Measurements from ENCODE around the gene MARS1.

Gene MARS1

DNA sequence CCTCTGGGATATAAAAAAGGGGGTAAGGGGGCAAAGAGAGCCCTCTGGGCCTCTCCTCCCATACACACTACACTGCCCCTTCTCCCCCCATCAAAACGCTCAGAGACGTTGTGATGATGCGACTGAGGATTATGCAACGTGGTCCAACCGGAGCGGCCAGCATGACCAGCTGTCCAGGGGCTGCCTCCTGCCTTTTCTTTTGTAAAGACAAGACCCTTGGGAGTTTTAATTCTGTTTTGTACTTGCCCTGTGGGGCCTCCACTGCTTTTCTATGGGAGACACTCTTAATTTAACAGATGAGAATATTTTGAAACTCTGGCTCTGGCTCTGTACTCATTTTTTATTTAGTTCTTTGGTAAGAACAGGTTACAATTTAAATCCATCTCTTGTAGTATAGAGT is 42.0 kb downstream of the MARS1 start:
- TF ChIP-seq, protein P1, sequence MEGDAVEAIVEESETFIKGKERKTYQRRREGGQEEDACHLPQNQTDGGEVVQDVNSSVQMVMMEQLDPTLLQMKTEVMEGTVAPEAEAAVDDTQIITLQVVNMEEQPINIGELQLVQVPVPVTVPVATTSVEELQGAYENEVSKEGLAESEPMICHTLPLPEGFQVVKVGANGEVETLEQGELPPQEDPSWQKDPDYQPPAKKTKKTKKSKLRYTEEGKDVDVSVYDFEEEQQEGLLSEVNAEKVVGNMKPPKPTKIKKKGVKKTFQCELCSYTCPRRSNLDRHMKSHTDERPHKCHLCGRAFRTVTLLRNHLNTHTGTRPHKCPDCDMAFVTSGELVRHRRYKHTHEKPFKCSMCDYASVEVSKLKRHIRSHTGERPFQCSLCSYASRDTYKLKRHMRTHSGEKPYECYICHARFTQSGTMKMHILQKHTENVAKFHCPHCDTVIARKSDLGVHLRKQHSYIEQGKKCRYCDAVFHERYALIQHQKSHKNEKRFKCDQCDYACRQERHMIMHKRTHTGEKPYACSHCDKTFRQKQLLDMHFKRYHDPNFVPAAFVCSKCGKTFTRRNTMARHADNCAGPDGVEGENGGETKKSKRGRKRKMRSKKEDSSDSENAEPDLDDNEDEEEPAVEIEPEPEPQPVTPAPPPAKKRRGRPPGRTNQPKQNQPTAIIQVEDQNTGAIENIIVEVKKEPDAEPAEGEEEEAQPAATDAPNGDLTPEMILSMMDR (IDR thresholded peaks at IDR 0.05; ENCODE audit: insufficient read depth, low read depth, low read length, missing control alignments), result no peak
- DNase-seq (ENCODE audit: low read depth), result no peak
- H3K4me3 ChIP-seq (ENCODE audit: low read length), result no peak overlapping the region

DNA sequence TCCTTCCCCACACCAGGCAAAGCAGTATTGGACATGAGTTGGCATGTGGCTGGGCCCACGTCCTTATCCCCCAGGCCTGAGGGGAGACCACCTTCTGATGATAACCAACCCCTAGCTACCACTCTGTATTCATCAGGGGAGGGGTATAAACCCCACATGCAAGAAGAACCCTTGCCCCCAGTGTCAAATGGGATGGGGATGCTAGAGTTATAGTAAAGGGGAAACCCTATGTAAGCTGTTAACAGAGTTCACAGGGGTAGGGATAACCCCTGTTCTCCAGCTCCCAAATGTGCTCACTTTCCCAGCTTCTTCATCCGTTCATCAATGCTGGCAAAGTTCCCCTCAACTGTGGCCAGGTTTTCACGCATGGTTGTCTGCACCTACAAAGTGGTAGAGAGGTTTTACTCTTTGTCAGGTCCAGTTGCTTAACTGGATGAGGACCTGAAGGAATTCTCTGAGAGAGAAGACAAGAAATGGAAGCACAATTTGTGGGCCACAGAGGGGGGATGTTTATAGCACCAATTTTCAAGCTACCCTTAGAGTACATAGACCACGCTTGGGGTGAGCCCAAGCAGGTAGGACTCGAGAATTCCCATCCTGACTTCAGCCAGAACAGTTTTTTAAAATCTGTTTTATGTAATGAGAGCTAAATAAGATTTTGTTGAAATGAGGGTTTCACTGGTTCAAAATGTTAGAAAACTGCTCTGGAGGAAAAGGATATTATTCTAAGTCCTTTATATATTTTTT is 42.7 kb downstream of the MARS1 start:
- no peak overlapping the region for H3K4me3 ChIP-seq (ENCODE audit: low read length)
- no peak for DNase-seq (ENCODE audit: low read depth)
- TF ChIP-seq, protein P1 (IDR thresholded peaks at IDR 0.05; ENCODE audit: insufficient read depth, low read depth, low read length, missing control alignments), result no peak

DNA sequence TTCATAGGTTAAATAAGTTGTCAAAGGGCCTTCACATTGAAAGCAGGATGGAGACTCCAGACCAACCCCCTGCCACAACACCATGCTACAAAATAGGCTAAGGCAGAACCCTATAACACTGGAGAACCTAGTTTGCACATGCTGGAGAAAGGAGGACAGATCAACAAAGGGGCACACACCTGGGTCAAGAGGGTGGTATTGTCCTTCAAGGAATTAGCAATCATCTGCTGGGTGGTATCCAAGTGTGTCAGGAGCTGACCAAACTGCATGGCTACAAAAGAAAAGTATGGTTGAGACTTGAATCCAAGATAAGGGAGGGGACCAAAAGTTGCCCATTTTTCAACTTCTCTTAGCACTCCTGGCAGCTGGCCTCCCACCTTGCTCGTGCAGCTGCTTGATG is 44.0 kb downstream of the MARS1 start:
- no peak for DNase-seq (ENCODE audit: low read depth)

DNA sequence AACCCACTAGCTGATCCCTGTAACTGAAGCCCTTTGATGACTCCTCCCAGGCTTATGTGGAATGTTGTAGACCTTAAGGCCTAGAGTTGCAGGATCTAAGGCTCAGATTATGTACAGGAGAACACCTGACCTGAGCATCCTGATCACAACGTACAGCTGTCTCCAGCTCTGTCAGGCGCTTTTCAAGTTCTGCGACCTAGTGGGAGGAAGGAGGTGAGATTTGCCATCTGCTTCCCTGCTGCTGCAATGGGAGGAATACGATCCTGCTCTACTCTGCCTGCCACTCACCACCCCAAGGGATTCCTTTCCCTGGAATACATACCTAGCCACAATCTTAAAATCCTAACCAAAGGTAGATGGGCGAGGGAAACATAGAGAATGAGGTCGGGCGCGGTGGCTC is 45.2 kb downstream of the MARS1 start:
- no peak for DNase-seq (ENCODE audit: low read depth)
- H3K4me3 ChIP-seq (ENCODE audit: low read length), result no peak overlapping the region
- TF ChIP-seq, protein P1 (IDR thresholded peaks at IDR 0.05; ENCODE audit: insufficient read depth, low read depth, low read length, missing control alignments), result no peak

More for the DNA sequence above, 44.0 kb downstream of the MARS1 start:
- no peak overlapping the region for H3K4me3 ChIP-seq (ENCODE audit: low read length)
- TF ChIP-seq, protein P1 (IDR thresholded peaks at IDR 0.05; ENCODE audit: insufficient read depth, low read depth, low read length, missing control alignments), result no peak

DNA sequence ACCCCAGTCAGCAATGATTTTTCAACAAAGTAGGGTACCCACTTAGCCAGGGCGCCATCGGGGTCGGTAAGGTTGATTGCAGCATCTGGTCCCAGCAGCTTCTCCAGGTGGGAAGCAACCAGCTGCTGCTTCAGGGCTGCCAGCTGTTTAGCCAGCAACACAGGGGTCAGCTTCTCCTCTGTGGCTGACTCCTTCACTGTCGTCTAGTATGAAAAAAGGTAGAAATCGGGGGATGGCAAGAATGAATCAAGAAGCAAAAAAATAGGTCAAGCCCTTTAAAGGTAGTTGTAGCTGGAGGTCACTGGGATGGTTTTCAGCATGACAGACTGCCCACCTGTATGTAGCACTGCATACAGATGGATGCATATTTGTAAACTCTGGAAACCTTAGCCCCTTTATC is 46.4 kb downstream of the MARS1 start:
- TF ChIP-seq, protein P1 (IDR thresholded peaks at IDR 0.05; ENCODE audit: insufficient read depth, low read depth, low read length, missing control alignments), result no peak
- no peak overlapping the region for H3K4me3 ChIP-seq (ENCODE audit: low read length)
- no peak for DNase-seq (ENCODE audit: low read depth)

DNA sequence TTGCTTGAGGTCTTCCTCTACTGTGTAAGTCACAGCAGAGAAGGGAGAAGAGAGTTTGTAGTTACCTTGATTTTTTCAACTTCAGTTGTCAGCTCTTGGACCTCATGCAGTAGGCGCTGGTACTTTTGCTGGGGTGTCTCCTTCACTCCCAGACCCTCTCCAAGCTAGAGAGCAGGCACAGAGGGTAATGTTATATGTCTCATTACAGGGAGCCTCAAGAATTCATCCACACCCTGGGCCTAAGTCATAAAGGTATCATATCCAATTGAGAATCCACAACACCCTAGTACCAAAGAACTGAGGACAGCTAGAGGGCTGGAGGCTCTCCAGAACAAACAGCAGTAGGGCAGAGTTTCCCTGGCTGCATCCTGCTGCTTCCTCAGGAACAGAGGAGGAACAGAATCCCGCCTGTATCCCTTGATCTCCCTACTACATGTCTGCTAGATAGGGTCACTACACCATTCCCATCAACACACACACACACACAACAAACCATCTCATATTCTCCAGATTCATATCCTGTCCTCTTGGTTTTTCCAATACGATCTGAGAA is 47.2 kb downstream of the MARS1 start:
- H3K4me3 ChIP-seq (ENCODE audit: low read length), result no peak overlapping the region
- no peak for DNase-seq (ENCODE audit: low read depth)
- TF ChIP-seq, protein P1 (IDR thresholded peaks at IDR 0.05; ENCODE audit: insufficient read depth, low read depth, low read length, missing control alignments), result no peak
